ENCODE measurements around the gene GATA1.

- TF ChIP-seq POLR2A (IDR thresholded peaks at IDR 0.05) (no peak), CTCF (IDR thresholded peaks at IDR 0.05) (no peak)
Observed at GRCh38 chrX:48787505-48788443, 1.4 kb downstream of the GATA1 start.

Data from breast epithelium (tissue), 3 donors.